Lower lobe of right lung (tissue), 2 donors: ENCODE measurements around the gene CMTR2. TPM values are rescaled to one million over a fixed set of nuclear protein-coding genes. Genes with fewer than 3 reads are reported as not detected.

Experiments
- ATAC-seq, 2 donors: fragments of 200-7000 bp; cut with Tn5 transposase; one replicate each; pipeline ENCODE4 v1.9.1; 2020 to 2022; ENCODE audit warnings: mild to moderate bottlenecking in 2 of 2, moderate library complexity in 2 of 2
- DNase-seq: peaks from one replicate; pipeline ENCODE4 v3.0.0-alpha.2; 2020
- H3K27ac ChIP-seq: fragments of 200-600 bp; one replicate; pipeline ENCODE4 v1.8.0; 2022
- H3K27me3 ChIP-seq: fragments of 200-600 bp; one replicate; pipeline ENCODE4 v1.8.0; 2022; ENCODE audit warnings: low read depth
- H3K36me3 ChIP-seq: fragments of 200-600 bp; one replicate; pipeline ENCODE4 v1.8.0; 2022; ENCODE audit warnings: mild to moderate bottlenecking
- H3K4me1 ChIP-seq: fragments of 200-600 bp; one replicate; pipeline ENCODE4 v1.8.0; 2022
- H3K4me3 ChIP-seq: fragments of 200-600 bp; one replicate; pipeline ENCODE4 v1.8.0; 2022; ENCODE audit warnings: mild to moderate bottlenecking
- H3K9me3 ChIP-seq: fragments of 200-600 bp; one replicate; pipeline ENCODE4 v1.8.0; 2022
- CTCF ChIP-seq: fragments of 200-600 bp; IDR thresholded peaks from one replicate; pipeline ENCODE4 v1.8.0; 2022; ENCODE audit warnings: antibody characterized with exemption, mild to moderate bottlenecking
- intact Hi-C: fragments of 100-400 bp; cut with DNase I; formaldehyde crosslinking; loops from one replicate; pipeline ENCODE4 v1.11.0; 2022
- long read RNA-seq: library from polyadenylated mRNA; unstranded; transcript quantifications from one replicate; pipeline ENCODE4 v2.0.0, GENCODE V29; 2021
- total RNA-seq: library from RNA; stranded (reverse); fragmentation: NEBNext Ultra II Directional; extraction: Animal tissue kit (Norgen Biotek cat#: 25700); gene quantifications from one replicate; pipeline ENCODE4 v1.2.1, GENCODE V29; 2021
- donor health status: DM: no; HTN: yes; CAD: no; lungs with severe emphysema.

Gene CMTR2
- 23.4 TPM for total RNA-seq
- long read RNA-seq, full-length matches to known transcripts, result 21 of 29 reads
- long read RNA-seq, partial matches to known transcripts, result 1 of 29 reads
- long read RNA-seq, other reads (novel, unspliced or antisense), result 7 of 29 reads

DNA sequence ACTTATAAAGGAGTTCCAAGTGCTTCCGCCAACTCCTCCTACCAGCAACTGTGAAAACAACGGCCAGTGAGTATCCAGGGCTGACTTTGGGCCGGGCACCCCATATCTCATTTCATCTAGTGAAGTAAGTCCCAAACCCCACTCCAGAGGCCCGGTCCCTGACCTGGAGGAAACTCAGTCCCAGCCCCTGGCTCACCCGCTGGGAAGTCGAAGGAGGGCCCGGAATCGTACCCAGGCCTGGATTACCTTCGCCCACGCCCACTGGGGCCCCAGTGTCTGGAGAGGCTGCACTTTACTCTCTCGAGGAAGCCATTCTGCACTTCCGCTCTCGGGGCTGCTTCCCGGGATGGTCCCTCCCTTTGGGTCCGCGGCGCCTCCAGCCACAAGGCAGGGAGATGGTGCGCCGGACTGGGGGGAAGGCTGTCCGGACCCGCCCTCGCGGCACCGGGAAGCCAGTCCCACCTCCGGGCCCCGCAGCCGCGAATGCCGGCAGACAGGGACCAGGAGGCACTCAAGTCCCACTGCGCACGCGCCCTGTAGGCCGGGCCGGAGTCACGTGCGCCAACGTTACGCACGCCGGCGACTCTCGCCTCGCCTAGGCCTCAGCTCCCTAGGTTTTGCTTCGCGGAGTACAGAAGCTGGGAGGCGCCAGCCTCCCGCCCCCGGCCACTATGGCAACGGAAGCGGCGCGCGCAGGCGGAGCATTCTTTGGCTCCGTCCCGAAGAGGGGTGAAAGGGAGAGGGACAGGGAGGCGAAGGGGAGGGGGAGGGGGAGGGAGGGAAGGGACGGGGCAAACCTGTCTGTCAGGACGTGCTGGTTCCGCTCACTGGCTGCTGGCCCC lies at the start of gene CMTR2:
TSS of gene CMTR2 (minus strand) at position 513 of the 842 bp plus-strand sequence. CDS start 3,482 bp downstream, outside the sequence.
- TF ChIP-seq CTCF, result no peak
- DNase-seq (peak; percentile 98), ATAC-seq (peak; percentile 99)
- Histone ChIP-seq H3K27me3 (no peaks in the 10 kb centered on the region), H3K4me1 (peaks cover 15% of the 10 kb centered on the region), H3K4me3 (peak within 1 kb of the TSS; percentile 82), H3K9me3 (no peaks in the 10 kb centered on the region), H3K36me3 (peaks cover 28% of the 10 kb centered on the region), H3K27ac (peak within 1 kb of the TSS; percentile 93)
- intact Hi-C loops, result no loop called here

GRCh38 chr16:71338632-71339031 lies 49.4 kb upstream of the CMTR2 start:
- intact Hi-C loops, result no loop called here
- DNase-seq (no peak), ATAC-seq (no peak)
- peaks cover 18% of the 10 kb centered on the region for H3K27me3 ChIP-seq
- H3K4me1 ChIP-seq, result no peaks in the 10 kb centered on the region
- H3K27ac ChIP-seq, result no peak overlapping the region
- no peak for TF ChIP-seq CTCF
- H3K4me3 ChIP-seq, result no peak overlapping the region
- H3K36me3 ChIP-seq, result no peaks in the 10 kb centered on the region
- H3K9me3 ChIP-seq, result no peaks in the 10 kb centered on the region

DNA sequence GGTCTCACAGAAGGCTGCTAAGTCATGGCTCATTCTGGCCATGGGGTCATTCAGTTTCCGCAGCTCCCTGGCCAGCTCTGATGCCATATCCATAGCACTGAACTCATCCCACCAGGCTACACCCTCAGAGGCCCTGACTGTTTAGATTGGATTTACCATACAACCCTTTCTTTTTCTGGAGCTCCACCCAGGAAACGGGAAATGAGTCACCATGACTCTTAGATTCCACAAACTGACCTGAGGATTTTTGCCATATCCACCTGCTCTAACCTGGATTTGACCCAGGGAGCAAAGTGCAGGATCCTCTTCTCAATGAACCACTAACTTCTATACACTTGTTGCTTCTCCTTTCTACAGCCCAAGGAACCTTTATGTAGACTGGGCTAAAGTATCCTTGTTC lies 49.0 kb upstream of the CMTR2 start:
- no peaks in the 10 kb centered on the region for H3K9me3 ChIP-seq
- no peaks in the 10 kb centered on the region for H3K4me1 ChIP-seq
- intact Hi-C loops, result no loop called here
- no peaks in the 10 kb centered on the region for H3K36me3 ChIP-seq
- DNase-seq (no peak), ATAC-seq (no peak)
- H3K27me3 ChIP-seq, result peaks cover 18% of the 10 kb centered on the region
- no peak overlapping the region for H3K4me3 ChIP-seq
- H3K27ac ChIP-seq, result no peak overlapping the region
- TF ChIP-seq CTCF, result no peak

- Histone ChIP-seq H3K4me1 (no peaks in the 10 kb centered on the region), H3K27me3 (peaks cover 18% of the 10 kb centered on the region), H3K4me3 (no peak overlapping the region), H3K9me3 (no peaks in the 10 kb centered on the region), H3K27ac (no peak overlapping the region), H3K36me3 (no peaks in the 10 kb centered on the region)
- TF ChIP-seq CTCF, result no peak
- DNase-seq, result no peak
- intact Hi-C loops, result no loop called here
- no peak for ATAC-seq
Measured at GRCh38 chr16:71337631-71338030, 48.4 kb upstream of the CMTR2 start.

- intact Hi-C loops, result no loop called here
- H3K27me3 ChIP-seq, result no peaks in the 10 kb centered on the region
- no peaks in the 10 kb centered on the region for H3K36me3 ChIP-seq
- no peaks in the 10 kb centered on the region for H3K9me3 ChIP-seq
- DNase-seq, result no peak
- no peak for ATAC-seq
- TF ChIP-seq CTCF, result no peak
- no peak overlapping the region for H3K27ac ChIP-seq
- H3K4me3 ChIP-seq, result no peak overlapping the region
- H3K4me1 ChIP-seq, result no peaks in the 10 kb centered on the region
Measured at GRCh38 chr16:71328151-71328550, 38.9 kb upstream of the CMTR2 start.
